Epithelial cell of esophagus (primary cell): ENCODE data around the gene CLEC18B.
"Not testable (repeated sequence)": the region's sequence is repeated elsewhere in the genome, so short reads cannot be mapped to it uniquely, and the experiment has no call there.

Experiments used
- DNase-seq: peaks from one replicate; pipeline ENCODE4 v3.0.0; 2010; ENCODE audit warnings: low read depth
- H3K4me3 ChIP-seq: 2 replicates; pipeline ENCODE4 v1.5.1; 2011; ENCODE audit warnings: mild to moderate bottlenecking, low read length, control low read depth
- CTCF ChIP-seq: IDR thresholded peaks from 2 replicates; pipeline ENCODE4 v1.5.1; 2011; ENCODE audit warnings: low read depth, mild to moderate bottlenecking, low read length, control low read depth, inconsistent platforms; ENCODE audit not compliant: insufficient read depth; ENCODE audit errors: missing control alignments

The CLEC18B gene

GRCh38 chr16:74447578-74447977 is 26.3 kb upstream of the CLEC18B start:
- H3K4me3 ChIP-seq: no peak overlapping the region
- no peak for DNase-seq
- TF ChIP-seq CTCF: no peak

GRCh38 chr16:74446866-74447265 is 25.6 kb upstream of the CLEC18B start:
- no peak overlapping the region for H3K4me3 ChIP-seq
- TF ChIP-seq CTCF: no peak
- DNase-seq: no peak

- H3K4me3 ChIP-seq, DNase-seq: not testable (repeated sequence)
These were observed 22.5 kb upstream of the CLEC18B start for GRCh38 chr16:74443624-74444346.

GRCh38 chr16:74439685-74440084 is 18.4 kb upstream of the CLEC18B start:
- no peak for TF ChIP-seq CTCF
- no peak for DNase-seq
- H3K4me3 ChIP-seq: no peak overlapping the region

- DNase-seq: no peak
- TF ChIP-seq CTCF: no peak
- no peak overlapping the region for H3K4me3 ChIP-seq
These were observed 17.3 kb upstream of the CLEC18B start for GRCh38 chr16:74438492-74438979.

GRCh38 chr16:74431516-74431915 is 10.2 kb upstream of the CLEC18B start:
- H3K4me3 ChIP-seq: no peak overlapping the region
- no peak for DNase-seq
- TF ChIP-seq CTCF: no peak

GRCh38 chr16:74430036-74430712 is 8.9 kb upstream of the CLEC18B start:
- TF ChIP-seq CTCF: peak; percentile 63
- not testable (repeated sequence) for H3K4me3 ChIP-seq

GRCh38 chr16:74428493-74428892 is 7.2 kb upstream of the CLEC18B start:
- not testable (repeated sequence) for DNase-seq, H3K4me3 ChIP-seq

More at GRCh38 chr16:74430036-74430712, 8.9 kb upstream of the CLEC18B start:
- DNase-seq: peak; percentile 35

GRCh38 chr16:74425751-74426150 is 4.5 kb upstream of the CLEC18B start:
- not testable (repeated sequence) for DNase-seq, H3K4me3 ChIP-seq

- DNase-seq, H3K4me3 ChIP-seq: not testable (repeated sequence)
These were observed 2.4 kb upstream of the CLEC18B start for GRCh38 chr16:74423721-74424120.

- DNase-seq, H3K4me3 ChIP-seq: not testable (repeated sequence)
These were observed 808 bp upstream of the CLEC18B start for GRCh38 chr16:74422086-74422485.
